Raji (cell line): ENCODE measurements around the gene RASGRF2.

ENCODE experiments used
- POLR2A ChIP-seq: IDR thresholded peaks from 2 replicates; pipeline ENCODE4 v1.6.1; 2011; ENCODE audit warnings: low read depth, low read length, control low read depth; ENCODE audit not compliant: insufficient read depth

The RASGRF2 gene

DNA sequence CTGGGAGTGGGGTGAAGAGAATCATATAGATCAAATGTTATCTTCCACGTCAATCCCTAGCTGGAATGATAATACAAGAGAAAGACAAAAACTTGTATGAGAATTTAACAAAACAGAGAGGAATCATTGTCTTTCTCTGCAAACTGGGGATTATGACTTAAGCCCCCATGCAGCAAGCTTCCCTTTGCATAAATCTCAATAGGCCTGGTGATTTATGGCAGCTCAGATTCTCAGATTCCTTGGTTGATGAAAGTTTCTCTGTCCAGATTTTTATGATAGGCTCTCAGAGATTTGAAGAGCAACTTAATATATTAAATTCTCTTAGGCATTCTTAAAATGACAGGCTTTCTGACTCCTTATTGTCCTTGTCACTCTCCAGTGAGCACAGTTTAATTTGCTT, 56.0 kb downstream of the RASGRF2 start:
- no peak for TF ChIP-seq POLR2A

GRCh38 chr5:81017320-81017719, 57.2 kb downstream of the RASGRF2 start:
- TF ChIP-seq POLR2A, result no peak

- no peak for TF ChIP-seq POLR2A
These were observed 59.6 kb downstream of the RASGRF2 start for GRCh38 chr5:81019748-81020147.

DNA sequence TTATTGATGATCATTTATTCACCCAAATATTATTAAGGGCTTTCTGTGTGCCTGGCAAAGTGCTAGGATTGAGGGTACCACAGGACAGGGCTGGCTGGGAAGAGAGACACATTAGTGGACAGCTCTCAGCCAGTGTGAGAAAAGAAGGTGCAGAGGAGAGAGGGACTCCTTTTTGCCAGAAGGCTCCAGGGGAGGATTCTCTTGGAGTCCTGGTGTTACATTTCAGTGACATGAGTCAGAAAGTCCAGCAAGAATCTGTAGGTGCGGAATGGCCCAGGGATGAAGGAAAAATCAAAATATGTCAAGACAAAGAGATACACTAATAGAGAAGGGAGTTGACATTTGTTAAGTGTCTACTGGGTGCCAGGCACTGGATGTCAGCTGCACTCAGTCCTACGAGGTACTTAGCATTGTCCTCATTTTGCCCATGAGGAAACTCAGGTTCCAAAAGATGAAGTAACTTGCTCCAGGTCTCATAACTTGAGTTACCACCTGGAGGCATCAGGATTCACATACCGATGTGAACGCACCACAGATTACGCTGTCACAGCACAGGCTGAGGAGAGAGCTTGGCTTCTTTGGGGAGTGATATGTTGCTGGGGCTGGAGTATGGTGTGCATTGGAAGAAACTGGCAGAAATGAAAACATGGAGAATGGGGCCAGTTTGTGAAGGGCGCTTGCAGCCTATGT, 60.5 kb downstream of the RASGRF2 start:
- no peak for TF ChIP-seq POLR2A

GRCh38 chr5:81021486-81021885, 61.3 kb downstream of the RASGRF2 start:
- no peak for TF ChIP-seq POLR2A

DNA sequence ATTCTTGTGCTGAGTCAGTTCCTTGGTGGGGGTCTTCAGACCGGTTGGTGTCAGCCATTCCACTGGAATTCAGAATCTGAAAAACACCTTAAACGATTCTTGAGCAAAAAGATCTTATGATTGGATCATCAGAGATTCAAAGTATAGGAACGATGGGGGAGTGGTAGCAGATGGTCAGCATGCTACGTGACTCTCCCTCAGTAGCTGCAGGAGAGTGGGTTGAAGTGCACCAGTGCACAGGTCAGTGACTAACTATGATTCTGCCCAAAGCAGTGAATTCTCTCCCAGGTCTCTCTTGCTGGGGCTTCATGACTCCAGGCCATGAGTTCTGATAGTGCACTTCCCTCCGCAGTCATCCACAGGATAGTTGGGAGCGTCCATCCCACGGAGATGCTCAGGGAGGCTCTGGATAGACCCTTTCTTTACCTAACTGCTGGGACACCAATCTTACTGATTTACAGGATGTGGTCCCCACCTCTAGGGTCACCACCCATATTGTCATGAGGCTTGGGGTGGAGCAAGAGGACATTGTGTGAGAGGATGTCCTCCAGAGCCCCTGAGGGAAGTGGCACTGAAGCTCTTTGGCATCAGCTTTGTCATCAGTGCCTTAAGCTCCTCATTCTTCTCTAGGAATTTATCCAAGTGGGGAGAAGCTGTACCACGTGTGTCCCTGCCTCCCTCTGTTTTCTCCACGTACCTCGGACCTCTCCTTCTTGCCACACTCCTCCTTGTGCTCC, 62.0 kb downstream of the RASGRF2 start:
- TF ChIP-seq POLR2A, result no peak

GRCh38 chr5:81022688-81023084, 62.5 kb downstream of the RASGRF2 start:
- no peak for TF ChIP-seq POLR2A

GRCh38 chr5:81023261-81023970, 63.3 kb downstream of the RASGRF2 start:
- TF ChIP-seq POLR2A, result no peak

GRCh38 chr5:81027481-81028058, 67.4 kb downstream of the RASGRF2 start:
- TF ChIP-seq POLR2A, result no peak

- TF ChIP-seq POLR2A, result no peak
These were observed 75.4 kb downstream of the RASGRF2 start for GRCh38 chr5:81035522-81035921.

DNA sequence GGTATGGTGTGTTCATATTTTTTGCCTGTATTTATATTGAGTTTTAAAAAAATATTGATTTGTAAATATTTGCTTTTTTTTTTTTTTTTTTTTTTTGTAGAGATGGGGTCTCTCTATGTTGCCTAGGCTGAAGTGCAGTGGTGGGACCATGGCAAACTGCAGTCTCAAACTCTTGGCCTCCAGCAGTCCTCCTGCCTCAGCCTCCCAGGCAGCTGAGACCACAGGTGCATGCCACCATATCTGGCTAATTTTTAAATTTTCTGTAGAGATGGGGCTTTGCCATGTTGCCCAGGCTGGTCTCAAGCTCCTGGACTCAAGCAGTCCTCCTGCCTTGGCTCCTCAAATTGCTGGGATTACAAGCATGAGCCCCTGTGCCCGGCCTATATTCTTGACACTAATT, 78.3 kb downstream of the RASGRF2 start:
- no peak for TF ChIP-seq POLR2A

- TF ChIP-seq POLR2A, result no peak
These were observed 84.7 kb downstream of the RASGRF2 start for GRCh38 chr5:81044868-81045267.

GRCh38 chr5:81045389-81045807, 85.2 kb downstream of the RASGRF2 start:
- no peak for TF ChIP-seq POLR2A

DNA sequence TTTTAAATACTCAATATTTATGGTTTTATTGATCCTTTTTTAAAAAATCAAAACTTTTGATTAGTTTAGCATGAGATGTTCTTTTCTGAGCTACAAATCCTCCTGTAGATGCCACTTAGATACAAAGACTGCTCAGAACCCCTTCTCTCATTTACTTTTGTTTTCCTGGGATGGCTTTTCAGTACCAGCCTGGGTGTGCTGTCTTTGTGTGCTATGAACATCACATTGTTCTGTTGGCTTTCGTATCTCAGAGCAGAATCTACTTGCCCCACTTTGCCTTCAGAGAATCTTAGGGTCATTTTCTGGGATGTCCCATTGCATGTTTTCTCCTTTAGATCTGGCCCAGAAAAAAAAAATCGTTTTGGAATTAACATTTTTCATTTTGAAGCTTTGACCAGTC, 85.9 kb downstream of the RASGRF2 start:
- no peak for TF ChIP-seq POLR2A

GRCh38 chr5:81052325-81052724, 92.2 kb downstream of the RASGRF2 start:
- TF ChIP-seq POLR2A, result no peak

DNA sequence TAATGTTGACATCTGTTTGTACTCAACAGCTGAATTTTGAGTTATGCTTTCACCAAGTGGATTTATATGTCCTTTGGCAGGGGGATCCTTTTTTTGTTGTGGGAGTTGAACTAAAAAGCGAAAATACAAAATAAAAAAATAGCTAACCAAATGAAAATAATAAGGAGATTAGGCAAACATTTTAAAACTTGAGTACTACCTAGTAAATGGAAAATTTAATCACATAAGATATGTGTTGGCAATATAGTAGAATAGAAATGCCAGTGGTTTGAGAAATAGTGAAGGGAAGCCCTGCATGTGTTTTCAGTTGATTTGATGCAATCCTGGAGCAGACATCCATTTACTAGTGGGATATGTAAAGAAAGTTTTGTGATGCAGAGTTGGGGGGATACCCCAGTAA, 98.0 kb downstream of the RASGRF2 start:
- no peak for TF ChIP-seq POLR2A
